Fibroblast of the conjunctiva (primary cell): ENCODE data around the gene RAB3GAP1.
A peak's percentile ranks its signal among the peaks of the same experiment; 100 is the strongest.
"Not testable (repeated sequence)": the region's sequence is repeated elsewhere in the genome, so short reads cannot be mapped to it uniquely, and the experiment has no call there.

Experiments used
- DNase-seq: peaks from one replicate; pipeline ENCODE4 v3.0.0-alpha.2; 2010; ENCODE audit warnings: low read depth

RAB3GAP1 gene

DNA sequence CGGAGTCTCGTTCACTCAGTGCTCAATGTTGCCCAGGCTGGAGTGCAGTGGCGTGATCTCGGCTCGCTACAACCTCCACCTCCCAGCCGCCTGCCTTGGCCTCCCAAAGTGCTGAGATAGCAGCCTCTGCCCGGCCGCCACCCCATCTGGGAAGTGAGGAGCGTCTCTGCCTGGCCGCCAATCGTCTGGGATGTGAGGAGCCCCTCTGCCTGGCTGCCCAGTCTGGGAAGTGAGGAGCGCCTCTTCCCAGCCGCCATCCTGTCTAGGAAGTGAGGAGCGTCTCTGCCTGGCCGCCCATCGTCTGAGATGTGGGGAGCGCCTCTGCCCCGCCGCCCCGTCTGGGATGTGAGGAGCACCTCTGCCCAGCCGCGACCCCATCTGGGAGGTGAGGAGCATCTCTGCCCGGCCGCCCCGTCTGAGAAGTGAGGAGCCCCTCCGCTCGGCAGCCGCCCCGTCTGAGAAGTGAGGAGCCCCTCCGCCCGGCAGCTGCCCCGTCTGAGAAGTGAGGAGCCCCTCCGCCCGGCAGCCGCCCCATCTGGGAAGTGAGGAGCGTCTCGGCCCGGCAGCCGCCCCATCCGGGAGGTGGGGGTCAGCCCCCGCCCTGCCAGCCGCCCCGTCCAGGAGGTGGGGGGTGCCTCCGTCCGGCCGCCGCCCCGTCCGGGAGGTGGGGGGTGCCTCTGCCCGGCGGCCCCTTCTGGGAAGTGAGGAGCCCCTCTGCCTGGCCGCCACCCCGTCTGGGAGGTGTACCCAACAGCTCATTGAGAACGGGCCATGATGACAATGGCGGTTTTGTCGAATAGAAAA, 53.6 kb downstream of the RAB3GAP1 start:
- not testable (repeated sequence) for DNase-seq

DNA sequence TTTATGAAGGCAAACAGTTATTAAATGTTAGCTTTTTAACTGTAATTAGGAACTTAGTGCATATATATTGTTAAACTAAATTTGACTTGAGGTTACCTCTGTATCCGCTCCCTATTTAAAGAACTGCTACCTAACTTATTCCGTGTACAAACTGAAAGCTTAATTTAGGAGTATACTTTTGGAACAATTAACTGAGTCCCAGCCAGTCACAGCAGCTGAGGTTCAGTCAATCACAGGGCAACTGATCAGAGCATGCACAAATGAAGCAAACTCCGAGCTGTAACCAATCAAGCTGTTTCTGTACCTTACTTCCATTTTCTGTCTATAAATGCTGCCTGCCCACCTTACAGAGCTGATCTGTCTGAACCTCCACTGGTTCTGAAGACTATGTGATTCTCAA, 61.2 kb downstream of the RAB3GAP1 start:
- DNase-seq, result no peak

DNA sequence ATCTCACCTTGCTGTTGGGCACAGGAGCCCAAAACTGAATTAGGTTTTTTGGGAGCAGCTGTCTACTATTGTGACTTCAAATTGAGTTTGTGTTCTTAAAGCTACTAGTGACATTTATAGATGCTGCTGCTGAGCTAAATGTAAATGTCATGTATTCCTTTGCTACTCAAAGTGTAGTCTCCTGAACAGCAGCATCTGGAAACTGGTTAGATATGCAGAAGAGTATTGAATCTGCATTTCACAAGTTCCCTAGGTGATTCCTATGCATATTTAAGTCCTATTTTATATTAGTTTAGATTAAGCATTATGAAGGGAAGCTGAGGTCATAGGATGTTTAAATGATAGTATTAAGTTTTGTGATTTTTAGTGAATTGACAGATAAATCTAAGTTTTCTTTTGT, 67.5 kb downstream of the RAB3GAP1 start:
- DNase-seq, result no peak

DNA sequence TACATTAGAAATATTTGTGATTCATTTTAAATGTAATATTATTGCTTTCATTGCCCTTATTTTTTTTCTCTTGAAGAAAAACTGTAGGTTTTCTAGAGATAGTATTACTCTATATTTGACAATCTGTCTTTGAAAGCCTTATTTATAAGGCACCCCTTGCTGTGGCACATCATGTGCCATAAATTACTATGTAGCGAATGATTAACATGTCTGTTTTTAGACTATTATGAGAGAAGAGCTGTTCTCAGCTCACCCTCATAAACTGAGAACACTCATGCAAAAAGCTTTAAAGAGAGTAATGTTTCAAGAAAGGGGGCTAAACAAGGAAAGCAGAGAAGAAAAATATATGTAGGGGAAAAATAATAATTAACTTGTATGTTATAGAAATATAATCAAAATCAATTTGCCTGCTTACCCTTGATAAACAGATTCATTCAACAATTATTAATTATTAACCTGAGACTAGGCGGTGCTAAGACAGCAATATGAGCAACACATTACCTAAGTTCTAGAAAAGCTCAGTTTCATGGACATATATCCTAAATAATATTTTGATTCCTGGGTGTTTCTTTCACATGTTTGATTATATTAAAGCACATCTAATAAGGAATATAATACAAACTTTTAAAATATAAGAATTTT, 69.0 kb downstream of the RAB3GAP1 start:
- DNase-seq, result no peak

DNA sequence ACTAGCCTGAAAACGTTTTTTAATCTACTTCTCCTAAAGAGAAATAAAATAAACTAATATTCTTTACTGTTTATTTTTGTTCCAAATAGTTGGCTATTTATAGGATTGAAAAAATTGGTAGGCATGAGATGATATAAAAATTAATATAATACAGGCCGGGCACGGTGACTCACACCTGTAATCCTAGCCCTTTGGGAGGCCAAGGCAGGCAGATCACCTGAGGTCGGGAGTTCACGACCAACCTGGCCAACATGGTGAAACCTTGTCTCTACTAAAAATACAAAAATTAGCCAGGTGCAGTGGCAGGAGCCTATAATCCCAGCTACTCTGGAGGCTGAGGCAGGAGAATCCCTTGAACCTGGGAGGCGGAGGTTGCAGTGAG, 69.6 kb downstream of the RAB3GAP1 start:
- DNase-seq, result not testable (repeated sequence)

DNA sequence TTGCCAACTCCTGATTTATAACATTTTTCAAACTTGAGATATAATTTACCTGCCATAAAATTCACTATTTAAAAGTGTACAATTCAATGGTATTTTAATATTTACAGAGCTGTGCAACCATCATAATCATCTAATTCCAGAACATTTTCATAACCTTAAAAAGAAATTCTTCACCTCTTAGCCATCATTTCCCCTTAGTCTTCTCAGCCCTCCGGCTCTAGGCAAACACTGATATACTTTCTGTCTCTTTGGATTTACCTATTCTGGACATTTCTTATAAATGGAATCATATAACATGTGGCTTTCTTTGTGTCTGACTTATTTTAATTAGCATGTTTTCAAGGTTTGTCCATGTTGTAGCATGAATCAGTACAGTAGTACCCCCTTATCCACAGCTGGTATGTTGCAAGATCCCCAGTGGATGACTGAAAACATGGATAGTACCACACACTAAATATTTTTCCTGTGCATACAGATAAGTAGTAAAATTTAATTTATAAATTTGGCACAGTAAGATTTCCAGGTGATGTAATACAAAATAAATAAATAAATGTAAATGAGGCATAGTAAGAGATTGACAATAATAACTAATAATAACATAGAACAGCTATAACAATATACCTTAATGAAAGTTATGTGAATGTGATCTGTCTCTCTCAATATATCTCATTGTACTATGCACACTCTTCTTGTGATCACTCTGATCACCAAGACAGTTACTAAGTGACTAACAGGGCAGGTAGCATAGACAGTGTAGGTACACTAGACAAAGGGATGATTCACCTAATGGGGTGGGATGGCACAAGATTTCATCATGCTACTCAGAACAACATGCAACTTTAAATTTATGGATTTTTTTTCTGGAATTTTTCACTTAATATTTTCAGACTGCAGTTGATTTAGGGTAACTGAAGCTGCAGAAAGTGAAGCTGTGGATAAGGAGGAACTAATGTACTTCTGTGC, 73.1 kb downstream of the RAB3GAP1 start:
- peak; percentile 23 for DNase-seq

DNA sequence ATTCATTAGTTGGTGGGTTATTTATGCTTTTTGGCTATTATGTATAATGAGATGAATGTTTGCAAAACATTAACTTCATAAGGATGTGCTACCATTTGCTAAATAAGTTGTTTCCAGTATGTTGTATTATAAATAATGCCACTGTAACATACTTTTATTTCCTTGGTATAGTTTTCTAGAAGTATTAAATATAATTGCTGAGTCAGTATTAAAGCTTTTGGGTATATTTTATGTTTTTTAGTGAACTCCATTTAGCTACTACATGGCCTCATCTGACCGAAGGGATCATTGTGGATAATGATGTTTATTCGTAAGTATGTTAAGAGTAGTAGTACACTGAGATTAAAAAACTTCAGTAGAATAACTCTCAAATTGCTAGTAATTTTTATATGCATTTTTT, 73.8 kb downstream of the RAB3GAP1 start:
- DNase-seq, result no peak

DNA sequence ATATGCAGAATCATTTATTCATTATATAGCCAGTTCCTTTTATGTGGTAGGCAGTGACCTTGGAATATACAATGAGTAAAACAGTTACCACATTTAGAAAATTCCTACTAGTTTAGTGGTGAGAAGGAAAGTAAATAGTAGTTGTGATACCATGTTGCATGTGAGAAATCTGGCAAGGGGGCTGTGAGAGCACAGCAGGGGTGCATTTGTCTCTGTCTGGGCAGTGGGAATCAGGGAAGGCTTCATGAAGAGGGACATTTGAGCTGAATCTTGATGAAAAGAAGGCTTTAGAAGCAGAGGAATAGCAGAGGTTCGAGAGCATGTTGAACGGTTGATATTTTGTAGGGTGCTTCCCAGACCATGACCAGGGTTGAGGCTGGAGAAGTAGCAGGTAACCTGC, 78.7 kb downstream of the RAB3GAP1 start:
- DNase-seq, result no peak

DNA sequence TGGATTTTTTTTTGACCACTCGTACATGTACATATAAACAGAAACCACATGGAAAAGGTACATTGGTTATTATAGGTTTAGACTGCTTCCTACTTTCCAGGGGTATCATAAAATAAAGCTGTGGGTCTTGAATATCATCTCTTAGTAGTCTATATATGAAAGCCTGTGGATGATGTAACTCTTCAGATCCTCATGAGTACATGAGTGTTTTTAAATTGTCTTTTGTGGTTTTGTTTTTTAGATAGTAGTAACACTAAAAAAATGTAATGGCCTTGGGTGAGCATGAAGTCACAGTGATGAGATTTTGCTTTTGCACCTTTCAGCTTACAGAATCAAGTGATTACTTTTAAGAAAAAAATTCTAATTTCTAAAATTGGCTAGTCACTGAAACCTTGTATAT, 80.2 kb downstream of the RAB3GAP1 start:
- no peak for DNase-seq

DNA sequence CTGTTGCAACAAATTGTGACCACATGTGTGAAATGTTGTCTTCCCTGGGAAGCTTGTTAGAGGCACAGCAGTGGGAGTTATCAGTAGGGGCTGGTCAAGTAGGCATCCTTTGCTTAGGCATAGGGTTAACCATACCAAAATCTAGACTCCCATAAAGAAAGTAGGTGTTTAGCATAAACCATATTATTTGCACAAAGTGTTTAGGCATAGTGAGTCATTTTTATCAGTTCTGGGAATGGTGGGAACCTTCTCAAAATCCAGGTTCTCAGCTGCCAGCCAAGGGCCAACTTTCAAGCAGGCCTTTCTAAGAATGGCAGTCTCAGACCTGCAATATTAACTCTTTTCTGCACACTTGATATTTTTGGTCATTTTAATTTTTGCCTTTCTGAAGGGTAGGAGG, 88.5 kb downstream of the RAB3GAP1 start:
- DNase-seq, result no peak

DNA sequence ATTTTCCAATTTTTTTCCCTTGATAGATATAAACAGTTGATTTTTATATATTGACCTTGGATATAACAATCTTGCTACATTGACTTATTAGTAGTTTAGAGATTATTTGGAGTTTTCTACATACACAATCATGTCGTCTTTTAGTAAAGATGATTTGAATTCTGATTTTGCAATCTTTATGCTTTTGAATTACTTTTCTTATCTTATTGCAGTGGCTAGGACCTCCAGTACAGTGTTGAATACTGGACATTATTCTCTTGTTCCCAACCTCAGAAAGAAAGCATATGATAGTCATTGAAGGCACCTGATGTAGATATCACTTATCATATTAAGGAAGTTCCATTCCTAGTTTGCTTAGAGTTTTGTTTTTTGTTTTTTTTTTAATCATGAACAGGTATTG, 90.2 kb downstream of the RAB3GAP1 start:
- DNase-seq, result no peak

DNA sequence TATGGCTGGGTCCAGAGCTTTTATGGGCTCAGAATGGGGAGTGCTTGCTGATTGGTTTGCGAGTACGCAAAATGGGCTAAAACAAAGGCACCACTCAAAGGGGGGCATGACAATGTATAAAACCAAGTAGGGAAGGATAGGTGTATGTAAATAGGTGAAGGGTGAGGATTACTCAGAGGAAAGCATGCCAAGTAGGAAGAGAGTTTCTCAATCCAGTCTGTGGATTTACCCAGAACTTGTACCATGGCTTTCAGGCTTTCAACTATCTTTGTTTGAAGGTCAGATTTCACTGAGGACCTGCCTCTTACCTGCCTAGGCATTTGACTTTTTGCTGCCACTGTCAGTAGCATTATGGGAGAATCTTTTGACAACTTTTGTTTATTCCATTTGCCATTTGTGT, 92.3 kb downstream of the RAB3GAP1 start:
- DNase-seq, result no peak

DNA sequence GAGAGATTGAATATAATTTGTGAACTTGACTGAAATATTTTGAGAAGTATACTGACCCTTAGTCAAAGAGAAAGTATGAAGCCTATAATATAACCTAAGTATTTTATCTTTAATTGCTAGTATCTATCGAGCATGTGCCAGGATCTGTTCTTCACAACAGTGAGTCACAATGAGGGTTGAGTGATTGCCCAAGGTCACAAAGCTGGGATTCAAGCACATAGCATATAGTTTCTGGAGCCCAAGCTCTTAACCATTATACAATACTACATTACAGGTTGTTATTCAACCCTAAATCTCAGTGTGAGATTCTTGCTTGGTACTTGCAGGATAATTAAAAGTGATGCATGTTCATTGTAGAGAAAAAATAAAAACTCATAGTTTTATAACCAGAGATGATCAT, 97.2 kb downstream of the RAB3GAP1 start:
- peak; percentile 10 for DNase-seq

DNA sequence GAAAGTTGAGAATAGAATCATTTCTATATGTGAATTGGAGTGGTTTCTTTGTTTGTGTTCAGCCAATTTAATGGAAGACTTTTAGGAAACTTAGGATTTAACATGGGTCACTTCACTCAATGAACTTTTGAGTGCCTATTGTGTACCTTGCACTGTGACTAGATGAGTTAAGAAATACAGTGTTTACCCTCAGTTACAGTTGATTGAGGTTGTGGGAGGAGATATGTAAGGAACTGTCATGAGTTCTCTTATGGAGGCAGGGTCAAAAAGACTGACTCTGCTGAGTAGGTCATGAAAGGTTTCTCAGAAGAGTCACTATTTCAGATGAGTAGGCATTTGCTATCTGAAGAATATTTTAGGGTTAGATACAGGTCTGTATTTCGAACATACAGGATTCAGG, 98.6 kb downstream of the RAB3GAP1 start:
- no peak for DNase-seq

DNA sequence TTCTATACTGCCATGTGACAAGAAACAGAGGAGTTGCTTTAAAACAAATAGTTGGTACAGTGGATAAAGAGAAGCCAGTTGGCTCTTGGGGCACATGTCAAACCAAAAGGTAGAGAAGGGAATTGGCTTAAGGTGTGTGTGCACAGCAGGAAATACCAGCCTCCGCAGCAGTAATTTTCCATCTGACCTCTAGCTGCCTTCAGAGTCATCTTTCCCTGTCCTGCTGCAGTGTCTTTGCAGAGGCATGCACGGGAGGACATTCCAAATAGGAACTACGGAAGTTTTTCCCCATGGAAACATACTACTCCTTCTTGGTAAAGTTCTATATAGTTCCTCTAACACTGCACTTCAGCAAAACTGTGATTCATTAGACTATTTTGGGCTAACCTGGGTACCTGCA, 99.5 kb downstream of the RAB3GAP1 start:
- no peak for DNase-seq

DNA sequence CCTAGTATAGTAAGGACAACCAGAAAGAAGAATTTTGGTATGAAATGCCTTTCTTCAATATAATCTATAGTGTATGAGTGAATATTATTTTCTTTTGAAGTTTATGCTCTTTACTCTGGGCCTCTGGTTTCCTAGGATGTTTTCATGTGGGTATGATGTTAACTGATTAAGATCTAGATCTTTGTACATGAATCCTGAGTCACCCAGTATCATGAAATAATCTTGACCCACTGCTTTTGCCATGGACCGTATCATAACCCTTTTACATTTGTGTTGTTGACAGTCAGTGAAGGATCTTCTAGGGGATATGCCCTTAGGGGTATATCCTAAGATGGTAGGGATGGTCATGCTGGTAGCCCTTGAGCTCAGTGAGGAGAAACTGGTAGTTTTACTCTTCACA, 100.3 kb downstream of the RAB3GAP1 start:
- DNase-seq, result no peak

DNA sequence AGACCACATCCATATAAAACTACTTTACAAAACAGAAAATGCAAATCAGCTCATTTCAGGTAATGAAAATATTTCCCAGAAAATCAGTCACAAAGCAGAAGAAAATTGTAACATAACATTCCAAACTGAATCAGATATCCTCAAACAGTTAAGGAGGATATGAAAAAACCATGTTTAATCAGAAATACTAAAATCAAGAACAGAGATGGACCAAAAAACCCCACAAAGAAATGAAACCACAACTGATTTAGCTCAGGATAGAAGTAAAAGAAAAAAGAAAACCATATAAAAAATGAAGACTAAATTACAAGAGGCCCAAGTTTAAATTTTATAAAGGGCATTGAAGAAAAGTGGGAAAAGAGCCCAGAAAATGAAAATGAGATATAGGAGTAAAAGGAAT, 102.9 kb downstream of the RAB3GAP1 start:
- no peak for DNase-seq

DNA sequence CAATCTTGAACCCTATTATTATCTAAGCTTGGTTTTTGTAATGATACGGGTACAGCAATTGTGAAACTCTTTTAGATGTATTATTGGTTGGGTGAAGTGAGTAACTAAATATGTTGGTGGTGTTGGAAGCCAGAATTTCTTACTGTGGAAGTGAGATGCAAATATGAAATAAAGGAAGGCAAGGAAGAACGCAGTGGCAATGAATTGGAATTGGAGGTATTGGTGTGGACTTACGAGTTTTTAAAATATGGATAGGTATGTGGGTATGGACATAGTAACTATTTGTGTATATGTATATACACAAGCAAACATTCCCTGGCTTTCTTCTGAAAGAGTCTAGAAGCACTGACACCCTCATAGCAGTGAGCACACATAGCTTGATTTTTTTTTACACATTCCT, 105.8 kb downstream of the RAB3GAP1 start:
- DNase-seq, result no peak

DNA sequence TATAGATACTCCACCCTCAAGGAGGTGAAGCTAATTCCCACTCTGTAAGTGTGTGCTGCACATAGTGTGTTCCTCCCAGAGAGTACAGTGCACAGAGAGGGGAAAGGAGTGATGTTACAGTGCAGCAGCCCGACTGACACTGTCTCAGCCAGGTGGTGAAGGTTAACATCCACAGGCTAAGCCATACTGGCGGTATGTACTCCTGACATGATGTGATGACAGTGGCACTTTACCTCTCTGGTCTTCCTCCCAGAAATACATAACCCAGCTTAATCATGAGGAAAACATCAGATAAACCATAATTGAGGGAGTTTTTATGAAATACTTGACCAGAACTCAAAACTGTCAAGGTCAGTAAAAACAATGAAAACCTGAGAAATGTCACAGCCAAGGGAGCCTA, 107.1 kb downstream of the RAB3GAP1 start:
- no peak for DNase-seq

DNA sequence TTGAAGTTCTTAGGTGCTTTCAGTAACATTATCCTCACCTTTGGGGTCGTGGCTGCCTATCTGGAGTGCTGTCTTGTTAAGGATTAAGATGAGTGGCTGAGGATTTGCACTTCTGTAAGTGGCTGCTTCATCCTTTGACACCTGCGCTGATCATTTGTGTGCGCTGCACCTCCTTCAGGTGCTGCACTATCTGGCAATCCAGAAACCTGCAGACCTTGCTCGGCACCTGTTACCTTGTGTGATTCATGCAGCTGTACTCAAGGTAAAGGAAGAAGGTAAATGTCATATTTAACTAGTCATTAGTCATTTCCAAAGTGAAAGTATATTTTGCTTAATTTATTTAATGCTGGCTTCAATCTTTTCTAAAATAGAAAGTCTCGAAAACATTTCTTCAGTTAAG, 110.3 kb downstream of the RAB3GAP1 start:
- no peak for DNase-seq

DNA sequence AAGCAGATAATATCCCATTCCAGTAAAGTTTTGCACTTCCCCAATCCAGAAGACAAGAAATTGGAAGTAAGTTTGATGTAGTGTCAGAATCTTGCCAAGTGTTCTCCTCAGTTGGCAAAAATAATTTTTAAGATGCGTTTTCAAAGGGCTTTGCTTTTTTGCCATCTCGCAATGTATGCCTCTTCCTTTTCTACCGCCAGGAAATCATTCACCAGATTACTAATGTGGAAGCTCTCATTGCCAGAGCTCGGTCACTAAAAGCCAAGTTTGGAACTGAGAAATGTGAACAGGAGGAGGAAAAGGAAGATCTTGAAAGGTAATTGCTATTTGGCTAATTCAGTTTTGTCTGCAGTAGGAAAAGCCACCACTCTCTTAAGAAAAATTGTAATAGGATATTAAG, 110.7 kb downstream of the RAB3GAP1 start:
- DNase-seq, result no peak

DNA sequence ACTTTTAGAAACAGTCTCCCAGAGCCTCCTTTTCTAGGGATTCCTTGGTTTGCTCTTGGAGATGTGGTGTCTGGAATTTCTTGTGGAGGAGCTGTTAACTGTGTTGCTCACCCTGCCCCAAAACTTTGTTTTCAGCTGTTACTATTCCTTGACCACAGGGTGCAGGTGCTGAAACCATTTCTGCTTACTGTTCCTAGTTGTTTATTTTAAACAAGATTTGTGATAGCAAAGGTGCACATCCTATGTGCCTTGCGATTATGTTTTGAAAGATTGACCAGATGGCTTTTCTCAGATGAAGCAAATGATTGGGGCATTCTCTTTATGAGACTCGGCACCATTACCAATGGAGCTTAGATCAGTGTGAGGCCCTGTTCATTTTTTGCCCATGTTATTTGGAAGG, 111.2 kb downstream of the RAB3GAP1 start:
- no peak for DNase-seq

DNA sequence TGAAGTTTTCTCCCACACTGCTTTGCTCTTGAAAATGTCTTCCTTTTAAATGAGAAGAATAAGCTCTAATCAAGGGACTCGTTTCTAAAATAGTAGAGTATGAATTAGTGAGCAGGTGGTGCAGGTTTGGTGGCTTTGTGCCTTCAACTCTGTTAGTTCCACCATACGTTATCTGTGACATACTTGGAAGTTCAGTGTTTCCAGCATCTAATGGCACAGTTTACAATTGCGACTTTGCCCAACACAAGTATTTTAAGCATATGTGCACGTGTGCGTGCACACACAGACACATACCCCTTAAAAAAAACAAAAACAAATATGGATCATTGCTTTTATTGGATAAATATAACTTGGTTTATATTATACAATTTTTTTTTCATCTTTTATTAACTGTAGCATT, 111.8 kb downstream of the RAB3GAP1 start:
- DNase-seq, result no peak
